Upper lobe of left lung (tissue), 4 donors: ENCODE results near the gene CUL9.

Experiments
- CTCF ChIP-seq, 6 experiments: fragments of 450-650 bp in 4 of 6; fragments of 200-600 bp in 2 of 6; sonication (generic) in 2 of 6; IDR thresholded peaks; one replicate each; pipeline ENCODE4 v1.5.1; 2016 to 2019; ENCODE audit warnings: antibody characterized with exemption in 6 of 6
- EP300 ChIP-seq, 4 donors: sonication (generic); formaldehyde crosslinking; IDR thresholded peaks; one replicate each; pipeline ENCODE4 v1.5.1; 2017; ENCODE audit warnings: antibody characterized with exemption in 4 of 4, control low read depth in 2 of 4
- POLR2A ChIP-seq, 4 donors: fragments of 450-650 bp; IDR thresholded peaks; one replicate each; pipeline ENCODE4 v1.5.1; 2016 to 2017; ENCODE audit warnings: antibody characterized with exemption in 4 of 4, mild to moderate bottlenecking in 2 of 4
- POLR2AphosphoS5 ChIP-seq, 2 donors: sonication (generic); formaldehyde crosslinking; IDR thresholded peaks; one replicate each; pipeline ENCODE4 v1.5.1; 2017; ENCODE audit warnings: antibody characterized with exemption in 2 of 2

GRCh38 chr6:43254846-43255245, 72.8 kb downstream of the CUL9 start:
- no peak for TF ChIP-seq CTCF (IDR thresholded peaks at IDR 0.05)
- TF ChIP-seq EP300 (IDR thresholded peaks at IDR 0.05), result no peak
- TF ChIP-seq POLR2AphosphoS5 (IDR thresholded peaks at IDR 0.05), result no peak
- TF ChIP-seq POLR2A (IDR thresholded peaks at IDR 0.05), result no peak
